Measurements from ENCODE around the gene GZMB. TPM values are rescaled to one million over a fixed set of nuclear protein-coding genes. Genes with fewer than 3 reads are reported as not detected.
A peak's percentile ranks its signal among the peaks of the same experiment; 100 is the strongest.
"Not testable (repeated sequence)": the region's sequence is repeated elsewhere in the genome, so short reads cannot be mapped to it uniquely, and the experiment has no call there.

GZMB gene
- total RNA-seq, 4 donors from 2014 or later: 1.1 to 1.9 TPM; not detected in 2

- H3K27me3 ChIP-seq: no peaks in the 10 kb centered on the region
- TF ChIP-seq CTCF (IDR thresholded peaks at IDR 0.05) (no peak), POLR2A (IDR thresholded peaks at IDR 0.05) (no peak)
- H3K4me1 ChIP-seq: peaks cover 0 to 11% (median 0%) of the 10 kb centered on the region in 4 donors
- H3K4me3 ChIP-seq: no peak overlapping the region
- H3K27ac ChIP-seq: no peak overlapping the region
- no peaks in the 10 kb centered on the region for H3K9me3 ChIP-seq
- DNase-seq: no peak
- H3K36me3 ChIP-seq: no peaks in the 10 kb centered on the region
These were observed 35.7 kb upstream of the GZMB start for GRCh38 chr14:24669651-24670050.

- TF ChIP-seq CTCF (IDR thresholded peaks at IDR 0.05) (no peak), POLR2A (IDR thresholded peaks at IDR 0.05) (no peak)
- no peaks in the 10 kb centered on the region for H3K9me3 ChIP-seq
- H3K4me3 ChIP-seq: no peak overlapping the region
- no peaks in the 10 kb centered on the region for H3K36me3 ChIP-seq
- peak overlapping the region in 1 of 4 donors; percentile 3 for H3K27ac ChIP-seq
- peak in 1 of 3 donors; percentile 25 for DNase-seq
- H3K4me1 ChIP-seq: no peaks in the 10 kb centered on the region
- no peaks in the 10 kb centered on the region for H3K27me3 ChIP-seq
These were observed 31.5 kb upstream of the GZMB start for GRCh38 chr14:24665440-24665991.

GRCh38 chr14:24664366-24664765 is 30.4 kb upstream of the GZMB start:
- H3K4me3 ChIP-seq: no peak overlapping the region
- H3K27me3 ChIP-seq: no peaks in the 10 kb centered on the region
- H3K4me1 ChIP-seq: no peaks in the 10 kb centered on the region
- no peaks in the 10 kb centered on the region for H3K9me3 ChIP-seq
- no peaks in the 10 kb centered on the region for H3K36me3 ChIP-seq
- TF ChIP-seq POLR2A (IDR thresholded peaks at IDR 0.05) (no peak), CTCF (IDR thresholded peaks at IDR 0.05) (no peak)
- H3K27ac ChIP-seq: no peak overlapping the region
- no peak for DNase-seq

- Histone ChIP-seq H3K27ac (no peak overlapping the region), H3K27me3 (no peaks in the 10 kb centered on the region)
- TF ChIP-seq POLR2A (IDR thresholded peaks at IDR 0.05) (no peak), CTCF (IDR thresholded peaks at IDR 0.05) (no peak)
These were observed 28.8 kb upstream of the GZMB start for GRCh38 chr14:24662753-24663152.

GRCh38 chr14:24659916-24660570 is 26.1 kb upstream of the GZMB start:
- no peak overlapping the region for H3K4me3 ChIP-seq
- no peaks in the 10 kb centered on the region for H3K9me3 ChIP-seq
- no peak for DNase-seq
- no peaks in the 10 kb centered on the region for H3K4me1 ChIP-seq
- TF ChIP-seq POLR2A (IDR thresholded peaks at IDR 0.05): no peak
- no peak overlapping the region for H3K27ac ChIP-seq
- no peaks in the 10 kb centered on the region for H3K27me3 ChIP-seq
- no peaks in the 10 kb centered on the region for H3K36me3 ChIP-seq

More at GRCh38 chr14:24662753-24663152, 28.8 kb upstream of the GZMB start:
- no peak for DNase-seq
- no peaks in the 10 kb centered on the region for H3K36me3 ChIP-seq
- no peaks in the 10 kb centered on the region for H3K4me1 ChIP-seq
- no peaks in the 10 kb centered on the region for H3K9me3 ChIP-seq
- H3K4me3 ChIP-seq: no peak overlapping the region

GRCh38 chr14:24648361-24648760 is 14.4 kb upstream of the GZMB start:
- H3K9me3 ChIP-seq, H3K27ac ChIP-seq, H3K4me3 ChIP-seq, H3K4me1 ChIP-seq, H3K36me3 ChIP-seq, DNase-seq, H3K27me3 ChIP-seq: not testable (repeated sequence)

All from Peyer's patch (tissue), 4 donors.